AG09319 (cell line): ENCODE data around the gene ZSWIM7.

Experiments
- DNase-seq: peaks from one replicate; pipeline ENCODE4 v3.0.0-alpha.2; 2010; ENCODE audit warnings: low read depth; ENCODE audit errors: extremely low read depth
- TF ChIP-seq, protein P1 (sequence below): IDR thresholded peaks from 2 replicates; pipeline ENCODE4 v1.5.1; 2011; ENCODE audit warnings: low read depth, mild to moderate bottlenecking, inconsistent platforms, low read length, moderate library complexity

Gene ZSWIM7

DNA sequence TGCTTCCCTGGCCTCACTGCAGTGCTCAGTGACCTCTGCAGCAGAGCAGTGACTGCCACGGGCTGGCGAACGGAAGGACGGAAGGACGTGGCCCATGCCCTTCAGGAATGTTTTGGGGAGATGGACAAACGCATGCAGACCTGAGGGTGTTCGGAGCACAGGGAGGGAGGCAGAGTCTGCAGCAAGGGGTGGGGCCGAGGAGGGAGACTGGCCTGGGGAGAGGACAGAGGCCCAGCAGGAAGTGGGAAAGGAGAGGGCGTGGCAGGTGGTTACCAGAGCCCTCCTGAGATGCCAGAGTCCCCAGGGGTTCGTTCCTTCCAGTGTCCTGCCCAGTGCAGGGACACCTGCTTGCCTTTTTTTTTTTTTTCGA lies 32.6 kb downstream of the ZSWIM7 start:
- TF ChIP-seq, protein P1, sequence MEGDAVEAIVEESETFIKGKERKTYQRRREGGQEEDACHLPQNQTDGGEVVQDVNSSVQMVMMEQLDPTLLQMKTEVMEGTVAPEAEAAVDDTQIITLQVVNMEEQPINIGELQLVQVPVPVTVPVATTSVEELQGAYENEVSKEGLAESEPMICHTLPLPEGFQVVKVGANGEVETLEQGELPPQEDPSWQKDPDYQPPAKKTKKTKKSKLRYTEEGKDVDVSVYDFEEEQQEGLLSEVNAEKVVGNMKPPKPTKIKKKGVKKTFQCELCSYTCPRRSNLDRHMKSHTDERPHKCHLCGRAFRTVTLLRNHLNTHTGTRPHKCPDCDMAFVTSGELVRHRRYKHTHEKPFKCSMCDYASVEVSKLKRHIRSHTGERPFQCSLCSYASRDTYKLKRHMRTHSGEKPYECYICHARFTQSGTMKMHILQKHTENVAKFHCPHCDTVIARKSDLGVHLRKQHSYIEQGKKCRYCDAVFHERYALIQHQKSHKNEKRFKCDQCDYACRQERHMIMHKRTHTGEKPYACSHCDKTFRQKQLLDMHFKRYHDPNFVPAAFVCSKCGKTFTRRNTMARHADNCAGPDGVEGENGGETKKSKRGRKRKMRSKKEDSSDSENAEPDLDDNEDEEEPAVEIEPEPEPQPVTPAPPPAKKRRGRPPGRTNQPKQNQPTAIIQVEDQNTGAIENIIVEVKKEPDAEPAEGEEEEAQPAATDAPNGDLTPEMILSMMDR: no peak
- DNase-seq: no peak

DNA sequence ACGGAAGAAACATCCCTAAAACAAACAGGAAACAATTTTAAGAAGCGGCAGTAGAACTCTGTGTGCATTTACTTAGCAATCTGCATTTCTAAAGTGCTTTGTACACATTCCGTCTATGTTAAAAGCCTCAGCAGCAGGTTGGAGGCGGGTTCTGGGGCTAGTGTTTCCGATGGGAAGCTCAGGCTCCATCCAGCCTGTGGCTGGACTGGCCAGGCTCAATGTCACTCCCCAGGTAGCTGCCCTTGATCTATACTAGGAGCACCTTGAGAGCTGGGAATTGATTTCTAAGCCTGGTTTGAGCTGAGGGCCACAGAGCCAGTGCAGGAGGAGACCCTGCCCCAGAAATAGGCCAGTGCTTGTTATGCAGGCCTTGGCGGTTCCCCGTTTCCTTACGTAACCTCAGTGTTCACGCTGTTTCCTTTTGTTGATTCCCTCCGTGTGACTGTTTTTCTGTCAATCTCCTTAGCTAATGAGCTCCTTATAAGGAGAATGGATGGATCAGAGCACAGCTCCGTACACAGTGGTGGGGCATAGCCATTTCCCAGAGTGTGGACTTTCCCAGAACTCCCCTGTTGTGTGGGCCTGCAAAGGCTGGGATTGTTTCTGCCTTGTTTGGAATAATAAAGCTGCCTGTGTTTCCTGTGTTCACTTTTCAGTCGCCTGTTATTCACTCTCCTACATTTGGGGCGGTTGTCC lies 33.2 kb downstream of the ZSWIM7 start:
- TF ChIP-seq, protein P1: no peak
- DNase-seq: no peak

DNA sequence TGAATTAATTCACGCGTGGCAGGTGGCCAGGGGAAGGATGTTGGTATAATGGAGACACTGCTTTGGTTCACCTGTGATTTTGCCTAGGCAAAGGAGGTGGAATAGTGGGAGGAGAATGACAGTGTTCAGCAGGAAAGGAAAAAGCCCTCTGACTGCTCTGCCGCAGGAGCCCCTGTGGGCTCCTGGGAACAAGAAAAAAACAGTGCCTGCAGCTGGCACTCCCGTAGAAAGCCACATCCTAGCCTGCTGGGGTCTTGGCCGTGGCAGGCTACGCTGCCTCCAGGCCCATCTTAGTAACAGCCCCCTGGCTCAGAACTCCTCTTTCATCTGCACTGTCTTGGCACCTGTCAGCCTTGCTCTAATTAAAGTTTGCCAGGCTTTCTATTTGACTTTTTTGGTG lies 34.0 kb downstream of the ZSWIM7 start:
- DNase-seq: no peak
- TF ChIP-seq, protein P1: no peak

DNA sequence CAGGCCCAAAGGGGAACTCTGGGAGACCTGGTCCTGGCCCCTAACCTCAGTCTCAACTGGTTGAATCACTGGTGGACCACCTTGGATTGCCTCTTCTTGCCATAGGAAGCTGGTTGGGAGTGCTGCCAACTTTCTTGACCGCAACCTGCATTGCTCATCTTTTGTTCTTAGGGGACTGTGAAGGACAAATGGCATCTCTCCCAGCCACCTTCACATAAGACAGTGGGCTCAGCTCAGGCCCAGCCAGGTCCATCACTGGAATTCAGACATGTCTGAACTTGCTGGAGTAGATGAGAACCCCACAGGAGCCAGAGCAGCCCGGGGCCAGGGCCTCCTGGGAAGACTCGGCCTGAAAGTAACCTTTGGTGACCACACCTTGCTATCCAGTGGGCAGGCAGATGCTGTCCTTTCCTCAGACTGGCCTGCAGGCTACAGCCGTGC lies 35.8 kb downstream of the ZSWIM7 start:
- TF ChIP-seq, protein P1: no peak
- no peak for DNase-seq

DNA sequence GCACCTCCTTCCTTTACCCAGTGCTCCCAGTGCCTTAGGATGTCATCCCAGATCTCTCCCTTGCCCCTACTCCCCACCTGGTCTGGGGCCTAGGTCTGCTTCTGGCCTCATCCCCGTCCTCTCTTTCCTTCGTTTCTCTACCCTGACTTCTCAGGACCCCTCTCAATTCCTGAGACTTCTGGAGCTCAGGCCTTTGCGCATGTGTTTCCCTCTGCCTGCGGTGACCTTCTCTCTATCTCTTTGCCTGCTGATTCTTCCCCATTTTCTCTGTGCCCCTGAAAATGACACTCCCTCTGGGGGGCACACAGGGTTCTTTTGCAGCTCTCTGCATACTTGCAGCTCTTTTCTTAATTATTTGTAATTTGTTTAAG lies 41.0 kb downstream of the ZSWIM7 start:
- TF ChIP-seq, protein P1: no peak
- no peak for DNase-seq

GRCh38 chr17:15957608-15958307 lies 41.7 kb downstream of the ZSWIM7 start:
- TF ChIP-seq, protein P1: no peak
- no peak for DNase-seq

DNA sequence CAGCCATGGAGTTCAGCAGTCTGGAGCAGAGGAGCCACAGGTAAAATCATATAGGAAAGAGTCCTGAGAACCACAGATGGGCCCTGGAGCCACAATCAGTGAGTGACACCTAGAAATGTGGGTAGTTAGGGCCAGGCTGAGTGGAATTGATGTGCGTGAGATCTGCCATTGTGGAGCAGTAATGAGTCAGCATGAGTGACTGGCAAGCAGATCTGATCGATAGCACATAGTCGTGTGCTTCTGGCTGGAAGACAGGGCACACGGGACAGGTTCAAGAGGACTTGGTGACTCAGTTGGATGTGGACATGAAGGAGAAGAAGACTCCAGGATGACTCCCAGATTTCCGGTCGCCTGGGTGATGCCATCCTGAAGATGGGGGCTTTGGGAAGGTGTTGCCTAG lies 42.3 kb downstream of the ZSWIM7 start:
- no peak for DNase-seq
- TF ChIP-seq, protein P1: no peak
